Adrenal gland (tissue), 5 donors: ENCODE results near the gene MARS1.

Source experiments
- CTCF ChIP-seq, 6 experiments: fragments of 450-650 bp in 4 of 6; fragments of 200-600 bp in 2 of 6; sonication (generic) in 1 of 6; IDR thresholded peaks; 1 replicate in 5 of 6; 2 replicates in 1 of 6; pipeline versions ENCODE4 v1.5.1 to v1.8.0; 2016 to 2021; ENCODE audit warnings: antibody characterized with exemption in 6 of 6, mild to moderate bottlenecking in 2 of 6, moderate library complexity in 1 of 6
- POLR2A ChIP-seq, 2 donors: fragments of 450-650 bp; IDR thresholded peaks; one replicate each; pipeline ENCODE4 v1.6.1; 2017; ENCODE audit warnings: antibody characterized with exemption in 2 of 2, mild to moderate bottlenecking in 2 of 2, moderate library complexity in 1 of 2
- donor health status: DM: no; HTN: no; CAD: no.

DNA sequence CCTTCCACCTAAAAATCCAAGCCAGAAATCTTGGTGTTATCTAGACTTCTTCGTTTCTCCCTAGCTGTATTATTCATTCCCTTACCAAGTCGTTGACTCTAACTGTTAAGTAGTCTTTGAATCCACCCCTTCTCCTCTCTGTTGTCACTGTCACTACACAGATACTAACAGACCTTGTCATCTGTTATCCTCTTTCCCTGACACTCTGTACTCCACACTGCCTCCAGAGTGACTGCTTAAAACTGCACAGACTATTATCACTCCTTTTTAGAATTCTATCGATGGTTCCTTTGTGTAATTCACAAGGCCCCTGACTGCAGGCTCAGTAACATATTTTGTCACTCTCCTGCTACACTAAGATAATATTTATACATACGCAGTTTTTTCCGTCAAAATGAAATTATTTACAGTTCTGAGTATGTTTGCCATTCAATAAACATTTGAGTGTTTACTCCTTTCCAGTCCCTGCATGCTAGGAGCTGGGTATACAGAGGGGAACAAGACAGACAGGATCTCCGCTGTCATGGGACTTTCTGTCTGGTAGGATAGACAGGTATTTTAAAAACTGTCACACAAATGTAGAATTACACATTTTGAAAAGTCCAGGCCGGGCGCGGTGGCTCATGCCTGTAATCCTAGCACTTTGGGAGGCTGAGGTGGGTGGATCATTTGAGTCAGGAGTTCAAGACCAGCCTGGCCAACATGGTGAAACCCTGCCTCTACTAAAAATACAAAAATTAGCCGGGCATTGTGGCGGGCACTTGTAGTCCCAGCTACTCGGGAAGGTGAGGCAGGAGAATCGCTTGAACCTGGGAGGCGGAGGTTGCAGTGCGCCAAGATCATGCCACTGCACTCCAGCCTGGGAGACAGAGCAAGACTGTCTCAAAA is 3.8 kb downstream of the MARS1 start:
- TF ChIP-seq CTCF (IDR thresholded peaks at IDR 0.05) (no peak), POLR2A (IDR thresholded peaks at IDR 0.05) (no peak)
